HG03565 (cell line): ENCODE measurements around the gene TMC5.

Experiments used
- ATAC-seq: cut with Tn5 transposase; IDR thresholded peaks from one replicate; pipeline ENCODE4 v1.9.1; 2021; ENCODE audit warnings: mild to moderate bottlenecking, moderate library complexity; ENCODE audit not compliant: unreplicated experiment

TMC5 gene

GRCh38 chr16:19450186-19450585 is 32.5 kb downstream of the TMC5 start:
- ATAC-seq = no peak

DNA sequence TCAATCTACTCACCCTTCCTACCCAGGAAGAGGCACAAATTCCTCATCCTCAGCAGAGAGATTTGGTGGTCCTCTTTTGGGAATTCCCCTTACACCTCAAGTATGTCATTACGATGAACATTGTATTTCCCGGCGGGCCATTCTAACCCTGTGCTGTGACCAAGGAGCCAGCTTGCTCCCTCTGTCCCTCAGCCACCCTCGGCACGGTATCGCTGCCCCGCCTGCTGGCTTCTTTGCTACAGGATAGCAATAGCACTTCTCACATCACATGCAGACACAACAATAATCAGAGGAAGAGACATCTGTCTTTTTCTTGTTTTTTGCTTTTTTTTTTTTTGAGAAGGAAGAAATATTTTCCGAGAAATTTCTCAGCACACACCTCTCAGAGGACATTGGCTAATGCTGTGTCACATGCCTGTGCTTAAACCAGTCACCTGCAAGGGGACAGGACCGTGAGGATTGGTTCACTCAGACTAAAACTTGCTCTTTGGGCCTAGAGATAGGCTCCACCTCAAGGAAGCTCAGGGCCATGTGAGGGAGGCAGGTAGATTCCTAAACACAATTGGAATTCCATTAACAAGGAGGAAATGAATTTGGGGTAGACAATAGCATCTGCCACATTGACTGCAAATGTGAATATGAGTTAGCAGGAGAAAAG is 41.2 kb downstream of the TMC5 start:
- ATAC-seq = no peak

- ATAC-seq = no peak
Measured at GRCh38 chr16:19460397-19460796, 42.7 kb downstream of the TMC5 start.

DNA sequence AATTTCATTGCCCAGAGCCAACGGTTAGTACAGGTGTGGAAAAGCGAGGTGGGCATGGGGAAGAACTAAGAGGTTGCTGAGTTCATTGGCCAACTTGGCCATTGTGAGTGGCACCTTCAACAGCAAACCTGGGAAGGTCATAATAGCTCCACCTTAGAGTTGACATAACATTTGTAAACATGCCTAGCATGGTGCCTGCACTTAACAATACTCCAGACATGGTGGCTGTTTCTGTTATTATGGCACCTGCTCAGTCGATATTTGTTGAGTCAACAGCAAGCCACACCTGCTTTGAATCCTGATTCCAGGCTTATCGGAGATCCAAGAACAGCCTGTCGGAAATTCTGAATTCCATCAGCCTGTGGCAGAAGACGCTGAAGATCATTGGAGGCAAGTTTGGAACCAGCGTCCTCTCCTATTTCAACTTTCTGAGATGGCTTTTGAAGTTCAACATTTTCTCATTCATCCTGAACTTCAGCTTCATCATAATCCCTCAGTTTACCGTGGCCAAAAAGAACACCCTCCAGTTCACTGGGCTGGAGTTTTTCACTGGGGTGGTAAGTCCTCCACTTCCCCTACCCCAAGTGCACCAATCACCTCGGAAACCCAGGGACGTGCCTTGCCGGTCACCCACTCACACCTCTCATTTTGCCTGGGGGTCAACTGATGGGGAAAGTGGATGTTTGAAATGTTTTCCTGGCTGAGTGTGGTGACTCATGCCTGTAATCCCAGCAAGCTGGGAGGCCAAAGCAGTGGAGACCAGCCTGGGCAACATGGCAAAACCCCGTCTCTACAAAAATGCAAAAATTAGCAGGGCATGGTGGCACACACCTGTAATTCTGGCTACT is 46.0 kb downstream of the TMC5 start:
- ATAC-seq = no peak

- ATAC-seq = no peak
Measured at GRCh38 chr16:19468300-19468699, 50.6 kb downstream of the TMC5 start.

GRCh38 chr16:19472482-19472881 is 54.8 kb downstream of the TMC5 start:
- ATAC-seq = no peak

- ATAC-seq = no peak
Measured at GRCh38 chr16:19474617-19475016, 56.9 kb downstream of the TMC5 start.

GRCh38 chr16:19478505-19478904 is 60.8 kb downstream of the TMC5 start:
- no peak for ATAC-seq

DNA sequence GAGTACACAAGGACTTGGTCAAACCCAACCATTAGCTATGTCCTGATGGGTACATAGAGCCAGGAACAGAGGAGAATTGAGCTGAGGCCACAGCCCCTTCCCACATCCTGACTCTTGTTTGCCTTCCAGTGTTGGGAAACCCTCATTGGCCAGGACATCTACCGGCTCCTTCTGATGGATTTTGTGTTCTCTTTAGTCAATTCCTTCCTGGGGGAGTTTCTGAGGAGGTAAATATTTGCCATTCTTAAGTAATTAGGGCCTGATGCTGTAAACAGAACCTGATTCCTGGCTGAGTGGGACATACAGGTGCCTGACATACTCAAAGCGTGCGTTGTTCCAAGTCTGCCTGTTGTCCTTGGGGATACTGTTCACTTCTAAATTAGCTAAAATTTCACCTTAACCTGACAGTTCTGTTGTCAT is 61.6 kb downstream of the TMC5 start:
- ATAC-seq = no peak

DNA sequence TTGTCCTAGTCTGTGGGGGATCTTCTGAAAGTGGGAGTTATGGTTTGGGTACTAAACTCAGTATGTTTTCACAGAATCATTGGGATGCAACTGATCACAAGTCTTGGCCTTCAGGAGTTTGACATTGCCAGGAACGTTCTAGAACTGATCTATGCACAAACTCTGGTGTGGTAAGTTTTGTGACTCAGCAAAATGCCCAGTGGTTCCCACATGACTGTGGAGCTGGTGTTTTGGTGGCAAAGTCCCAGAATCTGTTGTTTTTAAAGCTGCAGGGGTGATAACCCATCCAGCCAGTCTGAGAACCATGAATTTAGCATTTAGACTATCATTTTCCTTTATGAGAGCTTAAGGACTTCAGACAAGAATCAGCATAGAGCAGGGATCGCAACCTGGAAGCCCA is 63.6 kb downstream of the TMC5 start:
- no peak for ATAC-seq

GRCh38 chr16:19481769-19482168 is 64.1 kb downstream of the TMC5 start:
- ATAC-seq = no peak

GRCh38 chr16:19482291-19482690 is 64.6 kb downstream of the TMC5 start:
- ATAC-seq = no peak

DNA sequence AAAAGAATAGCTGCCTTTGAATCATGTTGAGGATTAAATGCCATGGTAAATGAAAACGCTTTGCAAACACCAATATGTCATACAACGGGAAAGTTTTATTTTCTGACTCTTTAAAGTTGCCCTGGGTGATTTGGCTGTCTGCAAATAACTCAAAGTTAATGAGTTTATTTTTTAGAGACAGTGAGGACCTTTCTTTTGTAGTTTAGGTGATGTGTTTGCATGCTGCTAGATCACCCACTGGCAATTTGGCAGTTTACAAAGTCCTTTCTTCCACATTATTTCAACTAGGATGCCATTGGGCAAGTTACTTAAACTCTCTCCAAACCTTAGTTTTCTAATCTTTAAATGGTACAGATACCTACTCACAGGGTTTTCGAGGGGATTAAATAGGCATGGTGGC is 66.4 kb downstream of the TMC5 start:
- no peak for ATAC-seq

- ATAC-seq = no peak
Measured at GRCh38 chr16:19485611-19486010, 67.9 kb downstream of the TMC5 start.

DNA sequence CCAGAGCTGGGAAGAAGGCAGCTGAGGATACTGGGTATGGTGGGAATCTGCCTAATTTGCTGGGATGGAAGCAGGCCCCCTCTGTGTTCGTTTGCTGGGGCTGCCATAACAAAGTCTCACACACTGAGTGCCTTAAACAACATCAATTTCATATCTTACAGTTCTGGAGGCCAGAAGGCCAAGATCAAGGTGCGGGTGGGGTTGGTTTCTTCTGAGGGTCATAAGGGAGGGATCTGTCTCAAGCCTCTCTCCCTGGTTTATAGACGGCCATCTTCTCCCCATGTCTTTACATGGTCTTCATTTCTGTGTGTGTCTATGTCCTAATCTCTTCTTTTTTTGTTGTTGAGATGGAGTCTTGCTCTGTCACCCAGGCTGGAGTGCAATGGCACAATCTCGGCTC is 68.4 kb downstream of the TMC5 start:
- no peak for ATAC-seq

DNA sequence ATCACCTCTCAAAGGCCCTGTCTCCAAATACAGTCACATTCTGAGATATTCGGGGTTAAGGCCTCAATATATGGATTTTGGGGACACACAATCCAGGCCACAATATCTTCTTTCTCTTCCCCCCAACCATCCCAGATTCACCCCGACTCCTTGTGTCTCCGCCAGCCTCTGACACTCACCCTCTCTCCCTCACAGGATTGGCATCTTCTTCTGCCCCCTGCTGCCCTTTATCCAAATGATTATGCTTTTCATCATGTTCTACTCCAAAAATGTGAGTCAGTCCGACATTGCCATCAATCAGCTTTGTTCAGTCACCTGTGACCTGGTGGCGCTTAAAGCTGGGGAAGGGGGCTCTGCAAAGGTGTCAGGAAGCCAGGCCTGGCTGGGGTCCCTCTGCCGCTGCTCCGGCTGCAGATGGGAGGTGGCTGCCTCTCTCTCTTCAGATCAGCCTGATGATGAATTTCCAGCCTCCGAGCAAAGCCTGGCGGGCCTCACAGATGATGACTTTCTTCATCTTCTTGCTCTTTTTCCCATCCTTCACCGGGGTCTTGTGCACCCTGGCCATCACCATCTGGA is 69.2 kb downstream of the TMC5 start:
- no peak for ATAC-seq

GRCh38 chr16:19488213-19488640 is 70.5 kb downstream of the TMC5 start:
- ATAC-seq = no peak

DNA sequence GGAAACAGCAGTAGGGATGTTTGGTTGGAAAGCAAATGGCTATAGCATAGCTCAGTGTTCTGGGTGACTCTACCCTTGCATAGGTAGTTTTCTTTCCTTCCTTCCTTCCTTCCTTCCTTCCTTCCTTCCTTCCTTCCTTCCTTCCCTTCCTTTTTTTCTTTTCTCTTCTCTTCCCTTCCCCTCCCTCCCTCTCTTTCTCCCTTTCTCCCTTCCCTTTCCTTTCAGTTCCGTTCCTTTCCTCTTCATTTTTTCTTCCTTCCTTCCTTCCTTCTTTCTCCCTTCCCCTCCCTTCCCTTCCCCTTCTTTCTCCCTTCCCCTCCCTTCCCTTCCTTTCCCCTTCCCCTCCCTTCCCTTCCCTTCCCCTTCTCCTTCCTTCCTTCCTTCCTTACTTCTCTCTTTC is 72.9 kb downstream of the TMC5 start:
- no peak for ATAC-seq

GRCh38 chr16:19497176-19497575 is 79.5 kb downstream of the TMC5 start:
- no peak for ATAC-seq

- ATAC-seq = no peak
Measured at GRCh38 chr16:19499006-19499405, 81.3 kb downstream of the TMC5 start.

GRCh38 chr16:19499481-19499880 is 81.8 kb downstream of the TMC5 start:
- no peak for ATAC-seq
